Measurements from ENCODE around the gene CBLL1.

The CBLL1 gene

DNA sequence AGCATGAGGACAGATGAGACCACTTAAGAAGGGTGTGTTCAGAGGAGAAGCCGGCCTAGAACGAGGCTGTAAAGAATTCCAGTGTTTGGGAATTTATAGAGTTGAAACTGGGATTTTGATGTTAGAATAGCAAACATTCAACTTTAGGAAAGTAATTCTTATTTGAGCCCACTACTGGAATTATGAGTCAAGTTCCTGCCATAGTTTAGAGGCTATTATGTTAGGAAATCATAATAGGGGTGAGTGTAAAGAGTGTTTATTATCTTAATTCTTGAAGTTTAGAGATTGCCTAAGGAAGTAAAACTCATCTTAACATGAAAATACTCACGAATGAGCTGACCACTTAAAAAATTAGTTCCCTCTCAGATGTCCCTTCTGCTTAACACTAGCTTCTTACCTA is 2.1 kb downstream of the CBLL1 start:
- no peak for DNase-seq

DNA sequence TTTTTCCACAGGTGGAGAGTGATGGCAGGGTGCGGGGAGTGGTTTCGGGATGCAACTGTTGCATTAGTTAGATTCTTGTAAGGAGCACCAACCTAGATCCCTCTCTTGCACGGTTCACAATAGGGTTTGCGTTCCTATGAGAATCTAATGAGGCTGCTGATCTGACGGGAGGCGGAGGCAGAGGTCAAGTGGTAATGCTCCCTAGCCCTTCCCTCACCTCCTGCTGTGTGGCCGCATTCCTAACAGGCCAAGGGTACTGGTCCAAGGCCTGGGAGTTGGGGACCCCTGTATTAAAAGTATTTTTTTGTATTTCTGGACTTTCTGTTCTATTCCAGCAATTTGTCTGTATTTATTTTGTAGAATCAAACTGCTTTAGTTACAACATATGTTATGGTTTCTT is 7.2 kb downstream of the CBLL1 start:
- no peak for DNase-seq

GRCh38 chr7:107754642-107755041 is 10.7 kb downstream of the CBLL1 start:
- DNase-seq, result no peak

DNA sequence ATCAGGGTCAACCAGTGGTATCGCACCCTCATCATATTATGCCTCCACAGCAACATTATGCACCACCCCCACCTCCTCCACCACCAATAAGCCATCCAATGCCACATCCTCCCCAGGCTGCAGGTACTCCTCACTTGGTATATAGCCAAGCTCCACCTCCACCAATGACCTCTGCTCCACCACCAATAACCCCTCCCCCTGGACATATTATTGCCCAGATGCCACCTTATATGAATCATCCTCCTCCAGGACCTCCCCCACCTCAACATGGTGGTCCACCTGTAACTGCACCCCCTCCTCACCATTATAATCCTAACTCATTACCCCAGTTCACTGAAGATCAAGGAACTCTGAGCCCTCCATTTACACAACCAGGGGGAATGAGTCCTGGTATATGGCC is 14.7 kb downstream of the CBLL1 start:
- no peak for DNase-seq

GRCh38 chr7:107767391-107767790 is 23.4 kb downstream of the CBLL1 start:
- DNase-seq, result no peak

- no peak for DNase-seq
These were observed 24.3 kb downstream of the CBLL1 start for GRCh38 chr7:107768263-107768662.

DNA sequence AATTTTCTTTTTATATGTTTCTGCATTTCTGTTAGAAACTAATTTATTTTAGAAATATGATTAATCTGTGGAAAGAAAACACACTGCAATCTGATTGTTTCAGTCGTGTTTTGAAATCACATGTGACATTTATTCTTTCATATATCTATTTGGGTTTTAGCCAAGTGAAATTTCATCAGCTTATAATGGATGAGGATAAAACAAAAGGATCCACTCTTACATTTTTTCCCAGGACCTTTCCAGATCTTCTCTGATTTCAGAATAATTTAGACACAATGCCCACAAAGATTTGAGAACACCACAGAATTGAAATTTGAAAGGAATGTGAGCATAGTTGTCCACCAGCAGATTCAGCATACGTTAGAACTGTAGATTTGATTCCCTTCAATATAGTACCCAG is 29.1 kb downstream of the CBLL1 start:
- no peak for DNase-seq

GRCh38 chr7:107777702-107778101 is 33.8 kb downstream of the CBLL1 start:
- DNase-seq, result no peak

DNA sequence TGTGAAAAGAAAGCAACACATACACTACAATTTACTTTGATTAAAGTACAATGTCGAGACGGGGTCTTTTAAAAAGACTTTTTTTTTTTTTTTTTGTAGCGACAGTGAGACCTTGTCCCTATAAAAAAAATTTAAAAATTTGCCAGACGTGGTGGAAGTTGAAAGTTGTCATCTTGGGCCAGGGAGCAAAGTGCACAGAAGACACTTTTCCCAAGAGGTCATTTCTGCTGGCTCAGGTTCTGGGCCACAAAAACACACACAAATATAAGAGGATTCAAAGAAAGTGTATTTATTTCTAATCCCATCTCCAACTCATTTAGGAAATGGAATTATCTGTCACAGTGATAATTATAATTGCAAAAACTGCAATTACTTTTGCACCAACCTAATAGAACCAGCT is 34.3 kb downstream of the CBLL1 start:
- no peak for DNase-seq

- DNase-seq, result no peak
These were observed 35.7 kb downstream of the CBLL1 start for GRCh38 chr7:107779647-107780099.

DNA sequence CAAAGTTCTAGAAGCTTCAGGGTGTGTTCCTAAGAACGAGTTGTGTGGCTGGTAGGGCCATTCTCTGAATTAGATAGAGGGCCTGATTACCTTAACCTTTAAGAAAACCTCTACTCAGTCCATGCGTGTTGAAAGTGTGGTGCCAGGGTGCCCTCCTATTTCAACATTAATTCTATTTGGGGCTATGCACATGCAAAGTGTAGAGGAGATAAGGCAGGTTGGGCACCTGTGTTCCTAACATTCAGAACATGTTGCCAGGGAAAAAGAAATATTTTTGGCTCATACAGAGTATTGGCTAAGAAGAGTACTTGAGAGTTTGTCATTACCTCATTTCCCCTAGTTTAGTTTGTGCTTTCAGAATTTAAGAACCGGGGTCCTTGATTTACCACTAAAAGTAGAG is 38.4 kb downstream of the CBLL1 start:
- DNase-seq, result no peak

DNA sequence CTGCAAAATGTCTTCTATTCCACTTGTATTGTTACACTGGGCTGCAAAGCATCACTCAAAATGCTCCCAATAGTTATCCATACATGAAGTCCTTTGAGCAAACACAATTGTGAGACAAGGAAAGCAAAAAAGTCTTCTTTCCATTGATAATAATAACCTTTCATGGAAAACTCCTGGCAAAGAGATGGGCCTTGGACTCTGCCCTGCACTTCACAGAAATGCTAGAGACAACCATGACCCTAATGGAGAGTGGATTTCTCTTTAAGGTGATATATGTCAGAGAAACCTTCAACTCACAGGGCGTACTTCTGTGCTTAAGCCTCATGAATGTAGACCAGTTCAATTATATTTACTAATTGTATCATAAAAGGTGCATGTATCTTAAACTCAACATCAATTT is 39.7 kb downstream of the CBLL1 start:
- DNase-seq, result no peak

DNA sequence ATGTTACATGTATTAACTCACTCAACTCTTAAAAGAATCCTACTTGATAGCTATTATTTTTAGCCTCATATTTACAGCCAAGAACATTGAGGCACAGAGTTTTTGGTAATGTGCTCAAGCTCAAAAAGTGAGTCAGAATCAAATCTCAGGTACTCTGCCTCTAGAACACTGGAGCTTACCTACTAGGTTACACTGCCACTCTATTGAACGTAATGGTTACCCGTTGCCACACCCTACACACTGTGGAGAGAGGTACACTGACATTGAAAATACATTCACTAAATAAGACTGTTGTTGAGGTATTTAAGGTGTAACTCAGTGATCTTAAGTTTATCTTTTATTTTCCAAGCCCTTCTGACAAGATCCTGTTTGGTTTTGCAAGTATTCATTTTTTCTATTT is 41.2 kb downstream of the CBLL1 start:
- DNase-seq, result no peak

DNA sequence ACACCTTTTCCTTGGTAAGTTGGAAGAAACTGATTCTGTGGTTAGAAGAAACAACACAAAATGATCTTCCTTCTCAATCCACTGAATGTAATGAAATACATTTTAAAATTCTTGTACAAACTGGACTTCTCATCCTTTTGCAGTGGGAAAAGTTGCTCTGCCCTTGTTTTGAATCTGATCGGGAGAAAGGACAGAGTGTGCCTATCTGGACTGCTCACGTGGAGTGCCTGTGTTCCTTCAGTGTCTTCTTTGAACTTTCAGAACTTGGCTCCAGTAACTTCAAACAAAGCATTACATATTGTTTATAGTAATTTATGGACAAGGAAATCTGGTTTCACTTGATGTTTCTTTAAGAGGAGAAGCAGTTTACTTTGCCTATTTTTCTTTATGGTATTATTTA is 42.0 kb downstream of the CBLL1 start:
- no peak for DNase-seq

DNA sequence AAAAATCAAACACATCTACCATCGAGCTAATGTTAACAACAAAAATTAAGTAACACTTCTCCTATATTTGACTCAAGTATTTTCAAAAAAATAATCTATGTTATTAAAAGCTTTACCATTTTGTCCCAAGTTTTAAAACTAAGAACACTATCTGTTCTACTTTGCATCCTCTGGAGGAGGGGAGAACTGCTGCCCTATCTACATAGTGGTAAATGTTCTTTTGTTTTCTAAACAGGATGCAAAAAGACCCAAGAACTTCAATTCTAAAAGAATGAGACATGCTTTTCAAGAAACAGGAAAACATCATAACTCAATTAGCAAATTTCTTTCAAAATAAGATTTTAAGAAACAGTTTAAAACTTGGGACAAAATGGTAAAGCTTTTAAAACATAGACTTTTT is 44.3 kb downstream of the CBLL1 start:
- DNase-seq, result no peak

GRCh38 chr7:107788662-107789061 is 44.7 kb downstream of the CBLL1 start:
- DNase-seq, result no peak

DNA sequence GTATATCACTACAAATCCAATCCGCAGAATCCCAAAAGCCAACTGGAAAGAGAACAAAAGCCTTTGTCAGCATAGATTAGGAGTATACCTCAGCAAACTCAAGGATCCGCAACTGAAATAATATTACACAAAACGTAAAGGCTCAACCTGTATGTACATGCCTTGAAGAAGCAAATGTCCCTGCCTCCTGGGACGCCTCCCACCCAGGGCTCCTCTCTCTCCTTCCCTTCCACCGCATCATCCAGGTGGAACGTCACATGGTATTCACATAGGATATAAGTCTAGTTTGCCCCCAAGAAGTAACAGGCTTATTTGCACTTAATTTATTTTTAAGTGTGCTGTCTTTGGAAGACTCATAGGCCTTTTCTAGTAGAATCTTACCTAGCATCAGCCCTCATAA is 45.7 kb downstream of the CBLL1 start:
- DNase-seq, result no peak

- DNase-seq, result no peak
These were observed 48.4 kb downstream of the CBLL1 start for GRCh38 chr7:107792364-107792763.

DNA sequence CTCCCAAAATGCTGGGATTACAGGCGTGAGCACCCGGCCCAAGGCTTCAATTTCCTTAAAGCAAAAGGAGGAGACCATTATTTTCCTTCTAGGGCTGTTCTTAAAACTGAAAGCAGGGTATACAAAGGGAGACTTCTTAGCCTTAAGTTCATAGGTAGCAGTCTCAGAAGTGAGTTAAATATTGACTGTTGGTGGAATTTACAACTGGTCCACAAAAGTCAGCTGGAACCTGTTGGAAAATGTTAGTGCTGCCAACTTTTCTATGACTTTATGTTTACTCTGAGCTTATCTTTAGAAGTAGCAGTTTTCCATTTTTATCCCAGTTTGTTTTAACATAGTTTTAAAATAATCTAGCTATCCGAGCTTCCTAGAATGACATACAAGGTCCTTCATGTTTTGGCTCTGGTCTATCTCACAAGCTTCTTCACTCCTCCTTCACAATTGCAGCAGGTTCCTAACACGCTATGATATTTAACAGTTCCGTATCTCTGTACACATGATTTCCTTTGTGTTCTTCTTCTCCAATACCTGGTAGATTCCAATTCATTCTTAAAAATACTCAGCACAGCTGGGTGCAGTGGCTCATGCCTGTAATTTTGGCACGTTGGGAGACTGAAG is 55.8 kb downstream of the CBLL1 start:
- DNase-seq, result no peak

GRCh38 chr7:107803009-107803610 is 59.2 kb downstream of the CBLL1 start, which contains the start of gene SLC26A3:
Gene SLC26A3, minus strand, starts transcription at chr7:107803223. Its CDS starts 8,714 bp downstream, at chr7:107794509.
- DNase-seq, result no peak

DNA sequence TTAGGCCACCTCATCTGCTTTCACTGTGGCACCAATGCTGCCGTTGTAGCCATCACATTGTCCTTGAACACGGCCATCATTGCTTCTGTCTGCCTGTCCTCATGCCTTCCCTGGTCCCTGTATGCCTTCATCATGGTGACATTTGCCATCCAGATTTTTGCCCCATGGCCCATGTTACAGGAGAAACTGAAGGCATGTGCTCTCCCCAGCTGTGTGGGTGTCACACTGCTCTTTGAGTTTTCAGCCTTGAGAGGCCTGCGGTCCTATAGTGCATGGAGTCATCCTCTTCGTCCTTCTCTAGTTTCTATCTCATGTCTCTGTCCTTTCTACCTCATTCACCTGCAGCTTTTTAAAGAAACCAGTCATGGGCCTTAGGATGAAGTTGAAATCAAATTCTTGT is 65.2 kb downstream of the CBLL1 start:
- DNase-seq, result no peak

DNA sequence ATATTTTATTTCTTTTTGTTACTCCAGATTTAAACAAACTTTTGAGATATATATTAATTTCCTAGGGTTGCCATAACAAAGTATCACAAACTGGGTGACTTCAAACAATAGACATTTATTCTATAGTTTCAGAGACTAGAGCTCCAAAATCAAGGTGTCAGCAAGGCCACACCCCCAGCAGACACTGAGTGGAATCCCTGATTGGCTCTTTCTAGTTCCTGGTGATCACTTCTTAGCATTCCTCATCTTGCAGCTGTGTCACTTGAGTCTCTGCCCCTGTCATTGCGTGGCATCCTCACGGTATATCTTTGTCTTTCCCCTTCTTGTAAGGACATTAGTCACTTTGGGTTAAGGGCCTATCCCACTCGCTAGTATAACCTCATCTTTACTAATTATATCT is 66.7 kb downstream of the CBLL1 start:
- peak; percentile 5 for DNase-seq
